Suppressor macrophage (primary cell): ENCODE data around the gene EN1.
A peak's percentile ranks its signal among the peaks of the same experiment; 100 is the strongest.

Experiments used
- DNase-seq, 4 experiments: peaks; one replicate each; pipeline ENCODE4 v3.0.0-alpha.2; 2020 to 2022

Gene EN1

DNA sequence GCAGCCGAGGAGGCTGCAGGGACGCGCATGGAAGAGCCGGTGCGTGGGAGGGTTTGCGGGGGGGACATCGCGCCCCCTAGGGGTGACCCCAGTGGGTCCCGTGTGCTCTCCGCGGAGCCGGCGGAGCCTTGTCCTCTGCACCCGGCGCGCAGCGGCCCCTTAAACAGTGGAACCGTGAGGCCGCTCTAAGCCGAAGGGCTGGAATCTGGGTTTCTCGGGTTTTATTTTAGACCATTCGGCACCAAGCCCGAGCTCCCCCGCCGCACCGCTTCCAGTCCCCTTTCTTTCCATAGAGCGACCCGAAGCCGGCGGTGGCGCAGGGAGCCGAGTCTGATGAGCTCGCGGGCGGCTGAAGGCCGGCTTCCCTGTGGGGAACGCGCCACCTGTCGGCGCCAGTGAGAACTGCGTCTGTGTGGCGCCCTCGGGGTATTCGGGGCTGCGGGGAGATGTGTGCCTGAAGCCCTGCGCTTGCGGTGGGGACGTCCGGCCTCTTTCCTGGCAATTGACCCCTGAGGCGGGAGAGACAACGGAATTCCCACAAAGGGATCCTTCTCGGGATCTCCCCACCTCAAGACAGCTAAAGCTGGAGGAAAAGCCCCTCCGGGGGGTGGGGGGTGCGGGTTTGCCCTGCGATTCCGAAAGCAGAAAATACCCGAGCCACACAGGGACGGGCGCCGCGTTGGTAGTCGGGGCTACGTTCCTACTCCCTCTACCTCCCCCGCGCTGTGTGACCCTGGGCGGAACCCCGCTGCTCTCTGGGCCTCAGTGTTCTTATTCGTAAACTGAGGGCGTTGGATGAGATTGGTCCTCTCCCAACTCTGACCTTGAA, 8.2 kb upstream of the EN1 start:
- DNase-seq, result peak; percentile 82 to 93 (median 92)

DNA sequence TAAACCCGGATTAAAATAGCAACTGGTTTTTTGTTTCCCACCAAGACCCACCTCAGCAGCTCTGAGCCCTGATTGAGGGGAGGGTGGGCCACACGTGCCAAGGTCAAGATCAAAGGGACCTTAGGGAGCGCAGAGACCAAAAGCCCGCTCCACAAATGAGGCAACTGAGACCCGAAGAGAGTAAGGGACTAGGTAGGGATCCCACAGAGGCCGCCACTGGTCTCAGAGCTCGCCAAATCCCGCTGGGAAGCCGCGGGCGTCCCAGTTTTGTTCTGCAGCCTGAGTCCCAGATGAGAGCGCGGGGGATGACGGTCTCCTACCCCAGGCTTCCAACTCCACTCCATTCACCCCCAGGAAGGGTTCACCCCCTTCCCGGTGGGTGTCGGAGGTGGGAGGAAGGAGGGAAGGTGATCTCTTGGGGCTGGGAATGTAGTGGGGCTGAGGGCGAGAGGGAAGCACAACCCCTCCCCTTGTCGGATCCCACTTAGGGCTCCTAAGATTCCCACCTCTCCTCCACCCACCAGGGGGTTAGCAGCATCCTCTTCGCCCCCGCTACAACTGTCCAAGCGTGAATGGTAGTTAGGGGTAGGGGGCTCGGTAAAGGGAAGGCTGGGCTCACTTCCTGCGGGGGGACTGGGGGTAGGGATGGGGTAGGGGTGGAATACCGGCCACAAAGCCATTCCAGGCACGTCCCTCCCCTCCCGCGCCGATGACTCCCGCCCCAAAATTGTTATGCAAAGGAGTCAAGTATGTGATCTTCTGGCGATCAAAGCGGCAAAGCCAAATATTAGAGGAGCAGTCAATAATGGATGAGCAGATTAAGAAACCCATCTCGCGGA, 7.3 kb upstream of the EN1 start:
- DNase-seq, result no peak

DNA sequence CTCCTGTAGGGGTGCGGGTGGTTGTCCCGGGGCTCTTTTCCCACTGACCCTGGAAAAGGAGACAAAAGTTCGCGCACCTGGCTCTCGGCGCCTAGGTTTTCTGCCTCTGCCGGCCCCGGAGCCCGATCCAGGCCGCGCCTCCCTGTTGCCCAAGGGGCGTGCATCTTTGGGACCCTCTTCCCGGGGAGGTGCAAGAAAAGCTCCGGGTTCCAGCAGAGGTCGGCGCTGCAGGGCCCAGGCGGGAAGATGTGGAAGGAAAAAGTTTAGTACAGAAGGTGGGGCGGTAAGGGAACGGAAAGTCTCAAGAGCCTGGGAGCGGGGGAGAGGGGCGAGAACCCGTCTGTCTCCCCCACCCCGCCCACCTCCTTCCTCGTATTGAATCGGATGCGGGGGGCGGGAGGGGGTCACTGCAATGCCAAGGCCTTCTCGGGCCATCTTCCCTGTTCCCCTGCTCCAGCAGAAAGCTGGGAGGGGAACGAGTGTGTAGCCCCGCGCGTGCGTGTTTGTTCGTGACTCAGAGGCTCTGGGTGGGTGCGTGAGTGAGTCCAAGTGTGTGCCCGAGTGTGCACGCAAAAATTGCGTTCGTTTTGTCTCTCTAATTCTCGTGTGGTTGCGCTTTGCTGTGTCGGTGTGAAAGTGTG, 6.3 kb upstream of the EN1 start:
- DNase-seq, result peak in 1 of 4 experiments; percentile 6

DNA sequence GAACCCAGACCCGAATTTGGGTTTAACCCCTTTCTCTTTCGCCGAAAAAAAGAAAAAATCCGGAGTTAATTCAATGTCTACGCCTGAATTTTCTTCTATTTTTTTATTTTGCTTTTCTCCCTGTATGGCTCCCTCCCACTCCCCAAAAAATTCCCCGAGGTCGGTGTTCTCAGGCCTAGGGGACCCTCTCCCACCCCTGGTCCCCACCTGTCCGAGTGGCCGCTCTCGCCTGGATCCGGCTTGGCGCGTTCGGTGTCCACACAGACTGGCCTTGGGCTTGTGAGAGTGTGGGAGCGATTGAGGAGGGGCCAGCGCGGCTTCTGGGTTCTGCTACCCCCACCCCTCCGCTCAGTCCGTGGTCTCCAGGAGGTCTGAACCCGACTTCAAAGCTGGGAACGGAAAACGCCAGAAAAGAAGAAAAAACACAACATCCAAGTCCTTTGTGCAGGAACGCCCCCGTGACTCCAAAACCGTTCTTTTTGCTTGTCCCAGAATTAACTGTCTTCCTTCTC, 5.7 kb upstream of the EN1 start:
- no peak for DNase-seq

DNA sequence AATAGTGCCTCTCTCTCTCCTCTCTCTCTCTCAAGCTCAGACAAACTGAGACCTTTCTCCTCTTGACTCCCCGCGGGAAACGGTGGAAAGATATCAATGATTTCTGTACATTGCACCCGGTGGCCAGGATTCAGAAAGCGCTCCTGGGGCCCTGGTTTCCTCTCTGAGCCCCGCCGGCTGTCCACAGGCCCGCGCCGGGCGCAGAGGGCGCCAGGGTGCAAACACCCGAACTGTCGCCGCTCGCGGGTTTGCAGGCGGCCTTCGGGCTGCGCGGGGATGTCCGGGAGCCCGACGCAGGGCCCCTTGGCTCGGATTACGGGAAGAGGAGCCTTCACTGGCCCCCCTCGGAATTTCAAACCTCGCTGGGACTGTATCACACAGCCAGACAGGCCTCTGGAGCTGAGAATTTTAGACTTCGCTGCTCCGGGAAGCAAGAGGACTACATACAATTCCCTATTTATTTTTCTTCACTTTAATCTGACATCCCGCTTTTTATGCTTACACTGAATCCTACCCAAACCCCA, 5.2 kb upstream of the EN1 start:
- peak in 1 of 4 experiments; percentile 34 for DNase-seq

DNA sequence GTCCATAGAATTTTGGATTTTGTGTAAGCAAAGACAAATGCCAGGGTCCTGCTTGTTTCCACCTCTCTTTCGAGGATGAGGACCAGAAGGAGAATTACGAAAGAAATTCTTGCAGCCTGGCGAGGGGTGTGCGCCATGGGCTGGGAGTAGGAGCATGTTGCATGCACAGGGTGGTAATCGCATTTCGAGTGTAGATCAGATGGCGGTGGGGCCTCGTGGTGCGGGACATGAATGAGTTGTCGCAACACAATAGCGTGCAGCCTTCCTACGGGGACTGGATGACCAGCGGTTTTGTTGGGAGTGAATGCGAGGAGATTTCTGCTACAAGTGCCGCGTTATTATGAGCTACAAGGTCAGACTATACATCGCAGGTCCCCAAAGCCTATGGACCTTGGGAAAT, 4.2 kb upstream of the EN1 start:
- DNase-seq, result no peak

DNA sequence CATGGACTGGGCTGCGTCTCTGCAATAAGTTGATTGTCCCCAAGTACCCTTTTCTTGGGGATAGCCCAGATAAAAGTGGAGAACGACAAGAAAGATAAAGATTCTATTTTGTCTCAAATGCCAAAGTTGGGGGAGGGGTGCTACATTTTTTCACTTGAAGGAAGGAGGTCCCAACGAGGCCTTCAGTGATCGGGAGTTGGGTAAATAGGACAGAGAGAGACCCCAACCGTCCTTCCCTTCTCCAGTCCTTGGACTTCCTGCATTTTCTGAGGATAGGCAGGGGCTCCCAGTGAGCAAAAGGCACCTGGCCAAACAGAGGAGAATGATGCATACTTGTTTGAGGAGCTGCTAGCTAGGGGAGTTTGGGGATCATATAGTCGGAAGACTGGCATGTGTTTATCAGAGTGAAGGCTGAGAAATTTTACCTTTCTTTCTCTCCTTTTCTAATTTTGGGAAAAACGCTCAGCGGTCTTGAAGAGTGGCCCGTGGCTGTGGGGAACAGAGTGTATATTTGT, 3.5 kb upstream of the EN1 start:
- no peak for DNase-seq

DNA sequence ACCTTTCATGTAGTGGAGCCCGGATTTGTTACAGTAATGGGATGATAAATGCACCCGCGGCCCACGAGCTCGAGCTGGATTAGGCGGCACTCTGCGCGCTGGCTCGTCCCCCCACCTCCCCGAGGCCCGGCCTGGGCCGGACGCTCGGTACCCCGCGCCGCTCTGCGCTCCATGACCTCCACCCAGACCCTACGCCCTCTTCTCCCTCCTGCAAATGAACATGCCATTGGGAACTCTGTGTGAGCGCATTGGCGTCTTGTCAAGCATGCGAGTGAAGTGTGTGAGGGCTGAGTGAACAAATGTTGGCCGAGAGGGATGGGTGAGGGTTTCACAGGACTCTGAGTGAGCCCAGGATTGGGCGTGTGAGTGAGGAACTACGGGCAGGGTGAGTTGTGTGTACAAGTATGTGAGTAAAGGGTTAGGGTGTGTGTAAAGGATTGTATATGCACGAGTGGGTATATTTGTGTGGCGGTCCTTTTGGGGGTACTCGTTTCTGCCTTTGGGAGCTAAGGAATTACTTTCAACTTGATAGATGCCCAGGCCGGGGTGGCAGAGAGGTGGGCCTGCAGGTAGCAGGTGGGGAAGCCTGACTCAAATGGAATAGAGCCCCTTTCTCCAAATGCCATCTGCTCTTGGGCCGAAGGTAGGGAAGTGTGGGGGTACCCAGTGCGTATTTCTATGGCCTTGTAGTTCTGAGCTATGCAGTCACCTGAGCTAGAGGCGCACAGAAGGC, 2.9 kb upstream of the EN1 start:
- DNase-seq, result no peak

DNA sequence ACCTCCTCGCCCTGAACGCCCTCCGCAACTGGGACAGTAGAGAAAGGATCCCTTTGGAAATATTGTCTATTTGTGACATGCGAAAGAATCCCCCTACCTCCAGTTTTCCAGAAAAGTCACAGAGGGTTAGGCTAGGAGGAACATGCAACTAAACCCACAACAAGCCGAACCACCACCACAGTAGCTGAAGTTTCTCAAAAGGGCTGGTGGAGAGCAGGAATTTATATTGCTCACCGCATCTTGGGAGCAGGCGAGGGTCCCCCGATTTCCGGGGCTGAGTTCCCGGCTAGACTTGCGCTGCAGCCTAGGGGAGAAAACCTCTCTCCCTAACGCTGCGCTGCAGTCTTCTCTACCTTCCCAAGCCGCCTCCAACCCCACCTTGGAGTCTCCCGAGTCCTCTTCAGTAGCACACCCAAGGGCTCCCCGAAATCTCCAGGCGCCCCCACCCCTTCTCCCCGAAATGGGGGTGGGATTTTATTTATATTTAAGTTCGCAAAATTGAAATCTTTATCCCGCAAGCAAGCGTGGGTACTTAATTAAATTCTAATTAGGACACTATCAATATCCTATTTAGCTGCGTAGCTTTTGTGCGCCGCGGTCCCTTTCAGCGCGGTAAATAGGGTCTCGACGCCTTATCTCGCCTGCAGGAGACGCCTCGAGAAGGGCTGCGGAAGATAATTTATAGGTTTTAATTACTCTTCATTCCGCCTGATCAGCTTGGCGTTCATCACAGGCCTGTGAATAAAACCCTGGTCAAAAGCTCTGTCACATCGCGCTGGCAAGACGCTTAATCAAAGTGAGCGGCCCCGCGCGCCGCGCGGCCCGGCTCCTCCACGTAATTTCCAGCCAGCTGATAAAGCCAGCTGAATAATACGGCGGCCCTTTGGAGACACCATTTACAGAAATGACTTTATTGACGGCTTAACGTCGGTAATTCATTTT, 2.0 kb upstream of the EN1 start:
- no peak for DNase-seq

DNA sequence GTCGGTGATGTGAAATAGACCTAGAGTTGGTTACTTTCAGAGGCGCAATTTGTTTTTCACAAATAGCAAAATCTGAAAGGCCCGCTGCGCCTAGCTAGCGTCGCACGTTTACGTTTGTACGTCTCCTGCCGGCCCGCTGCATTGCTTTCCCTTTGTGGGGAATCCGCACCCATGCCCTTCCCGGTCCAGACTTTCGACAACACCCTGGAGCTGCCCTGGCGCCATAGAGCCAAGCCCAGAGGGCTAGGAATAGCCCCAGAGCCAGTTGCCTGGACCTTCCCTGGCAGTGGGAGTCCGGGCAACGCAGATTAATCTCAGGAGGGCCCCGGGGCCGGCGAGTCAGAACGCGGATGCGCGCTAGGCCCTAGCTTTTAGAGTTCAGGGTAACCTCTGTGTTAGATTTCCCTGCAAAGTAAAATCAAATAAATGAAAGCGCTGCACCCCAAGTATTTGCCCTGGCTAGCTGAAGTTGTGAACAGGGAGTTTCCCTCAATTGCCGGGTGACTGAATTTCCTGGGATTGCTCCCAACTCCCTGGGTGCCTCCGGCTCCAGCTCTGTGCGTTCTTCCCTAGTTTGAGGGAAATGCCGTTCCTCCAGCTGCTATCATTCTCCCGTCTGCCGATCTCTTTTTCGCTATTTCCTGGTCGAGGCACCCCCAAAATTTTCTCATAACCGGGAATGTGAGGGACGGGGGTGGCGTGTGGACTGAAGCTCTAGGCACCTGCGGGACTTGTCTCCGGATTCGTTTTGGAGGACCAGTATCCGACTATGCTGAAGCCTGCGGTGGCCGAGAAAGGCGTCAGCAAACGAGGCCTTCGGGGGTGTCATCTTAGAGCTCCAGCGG, 1.2 kb upstream of the EN1 start:
- peak in 1 of 4 experiments; percentile 8 for DNase-seq

DNA sequence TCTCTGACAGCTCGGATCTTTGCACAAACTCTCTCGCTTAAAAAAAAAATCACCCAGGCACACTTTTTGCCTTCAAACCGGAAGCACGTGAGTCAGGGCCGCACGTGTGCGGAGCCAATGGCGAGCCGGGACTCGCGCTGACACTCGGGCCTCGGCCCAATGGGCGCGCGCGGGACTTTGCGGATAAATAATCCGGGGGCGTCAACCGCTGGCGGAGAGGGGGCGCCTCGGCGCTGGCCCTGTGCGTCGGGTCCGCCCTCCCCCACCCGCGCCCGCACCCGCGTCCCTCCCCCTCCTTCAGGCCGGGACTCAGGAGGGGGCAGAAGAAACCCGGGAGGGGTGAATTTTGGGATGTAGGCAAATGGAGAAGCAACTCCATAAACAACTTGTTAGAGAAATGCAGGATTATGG, 319 bp upstream of the EN1 start:
- DNase-seq, result peak in 2 of 4 experiments; percentile 19 to 27

DNA sequence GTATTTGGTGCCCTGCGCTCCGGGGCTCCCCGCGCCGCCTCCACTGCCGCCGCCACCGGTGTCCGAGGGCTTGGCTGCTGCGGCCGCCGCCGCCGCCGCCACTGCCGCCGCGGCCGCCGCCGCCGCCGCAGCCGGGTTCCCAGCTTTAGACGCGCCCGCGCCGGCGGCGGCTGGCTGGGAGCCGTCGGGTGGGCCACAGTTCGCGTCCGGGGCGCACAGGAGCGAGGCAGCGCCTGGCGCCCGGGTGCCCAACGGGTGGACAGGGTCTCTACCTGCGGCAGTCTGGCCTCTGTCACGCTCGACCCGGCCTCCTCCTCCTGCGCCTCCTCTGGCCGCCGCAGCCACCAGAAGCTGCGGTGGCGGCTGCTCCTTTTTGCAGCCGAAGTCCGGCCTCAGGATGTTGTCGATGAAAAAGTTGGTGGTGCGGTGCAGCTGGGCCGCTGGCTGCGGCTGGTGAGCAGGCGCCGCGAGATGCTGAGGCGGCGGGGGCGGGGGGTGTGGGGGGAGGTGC, 951 bp downstream of the EN1 start:
- DNase-seq, result peak in 1 of 4 experiments; percentile 15

DNA sequence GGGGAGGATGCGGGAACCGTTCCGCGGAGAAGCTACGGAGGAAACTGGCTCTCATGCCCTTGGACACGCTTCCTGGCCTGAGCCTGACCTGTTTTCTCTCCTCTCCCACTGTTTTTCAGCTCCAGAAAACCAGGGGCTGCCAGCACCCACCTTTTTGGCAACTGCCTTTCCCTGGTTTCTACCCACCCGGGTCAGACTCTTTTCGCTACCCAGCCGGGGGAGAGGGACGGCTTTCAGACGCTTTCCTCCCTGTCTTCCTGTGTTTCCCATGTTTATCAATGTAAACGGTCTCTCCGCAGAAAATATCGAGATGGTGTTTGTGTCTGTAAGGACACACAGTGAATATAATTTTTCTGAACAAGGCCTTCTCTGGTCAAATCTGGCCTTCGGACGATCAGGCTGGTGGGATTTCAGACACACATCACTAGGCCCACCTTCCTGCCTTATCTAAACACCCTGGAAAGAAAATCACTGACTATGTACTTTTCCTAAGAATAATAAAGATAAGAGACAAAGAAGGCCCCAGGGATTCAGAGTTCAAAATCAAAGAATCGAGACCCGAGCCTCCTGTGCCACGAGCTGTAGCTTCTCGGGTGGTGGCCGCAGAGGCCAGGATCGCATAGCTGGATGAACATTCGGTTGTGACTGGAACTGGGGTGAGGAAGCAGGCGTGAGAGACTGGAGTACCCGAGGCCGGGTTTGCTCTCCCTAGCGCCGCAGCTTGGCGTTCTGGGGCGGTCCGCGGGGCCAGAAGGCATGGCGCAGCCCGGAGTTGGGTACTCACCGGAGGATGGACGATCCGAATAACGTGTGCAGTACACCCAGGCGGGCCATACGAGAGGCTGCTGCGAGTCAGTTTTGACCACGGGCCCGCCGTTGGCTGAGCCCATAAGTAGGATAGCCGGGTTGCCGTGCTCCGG, 1.7 kb downstream of the EN1 start:
- peak in 1 of 4 experiments; percentile 12 for DNase-seq

DNA sequence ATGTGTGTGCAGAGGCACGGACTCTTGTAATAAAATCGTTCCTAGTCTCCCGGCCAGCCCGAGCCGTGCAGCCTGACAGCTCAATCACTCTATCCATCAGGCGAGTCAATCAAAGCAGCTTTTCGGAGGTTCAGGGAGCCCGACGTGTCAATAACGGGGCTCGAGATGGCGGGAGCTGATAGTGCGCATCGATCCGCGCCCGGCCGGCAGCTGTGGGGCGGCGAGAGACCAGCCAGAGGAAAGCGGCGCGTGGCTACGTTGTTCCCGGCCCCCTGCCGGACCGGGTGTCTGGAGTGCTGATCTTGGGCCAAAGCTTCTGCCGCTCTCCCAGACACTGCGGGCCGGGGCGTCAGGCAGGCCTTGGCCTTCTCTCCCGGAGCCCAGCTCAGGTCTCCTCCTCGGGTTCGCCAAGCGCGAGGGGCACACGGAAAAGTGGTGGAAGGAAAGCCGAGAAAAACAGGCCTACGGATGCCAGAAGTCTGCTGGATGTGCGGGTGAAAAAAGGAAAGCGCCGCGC, 2.4 kb downstream of the EN1 start:
- peak in 1 of 4 experiments; percentile 3 for DNase-seq

DNA sequence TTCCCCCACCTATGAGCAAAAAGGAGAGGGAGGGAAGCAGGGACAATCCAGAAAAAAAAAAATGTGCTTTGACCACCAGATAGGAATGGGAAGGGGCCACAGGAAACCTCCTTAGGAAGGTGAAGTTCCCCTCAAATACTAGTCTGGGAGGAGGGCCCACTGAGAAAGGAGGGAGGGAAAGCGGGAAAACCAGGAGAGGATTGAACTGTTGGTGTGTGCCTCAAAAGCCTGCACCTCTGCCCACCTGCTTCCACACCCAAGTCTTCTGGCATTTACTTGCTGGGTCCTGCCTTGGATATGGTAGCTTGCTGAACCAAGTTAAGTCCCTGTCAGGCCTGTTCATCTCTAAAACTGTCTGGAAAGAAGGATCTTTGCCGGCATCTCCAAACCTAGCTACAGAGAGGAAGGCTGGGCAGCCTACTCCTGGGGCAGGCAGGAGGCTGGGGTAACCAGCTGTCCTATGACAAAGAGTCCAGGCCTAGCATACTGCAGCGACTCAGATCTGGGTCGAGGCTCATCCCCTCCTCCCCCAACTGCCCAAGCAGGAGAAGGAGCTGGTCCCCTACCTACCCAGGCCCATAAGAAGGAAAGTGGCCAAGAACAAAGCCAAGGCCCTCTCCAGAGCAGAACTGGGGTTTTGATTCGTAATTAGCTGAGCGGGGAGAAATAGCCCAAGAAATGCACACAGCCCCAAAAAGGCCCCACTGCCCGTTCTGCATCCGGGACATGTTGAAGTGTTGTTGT, 3.0 kb downstream of the EN1 start:
- DNase-seq, result no peak

DNA sequence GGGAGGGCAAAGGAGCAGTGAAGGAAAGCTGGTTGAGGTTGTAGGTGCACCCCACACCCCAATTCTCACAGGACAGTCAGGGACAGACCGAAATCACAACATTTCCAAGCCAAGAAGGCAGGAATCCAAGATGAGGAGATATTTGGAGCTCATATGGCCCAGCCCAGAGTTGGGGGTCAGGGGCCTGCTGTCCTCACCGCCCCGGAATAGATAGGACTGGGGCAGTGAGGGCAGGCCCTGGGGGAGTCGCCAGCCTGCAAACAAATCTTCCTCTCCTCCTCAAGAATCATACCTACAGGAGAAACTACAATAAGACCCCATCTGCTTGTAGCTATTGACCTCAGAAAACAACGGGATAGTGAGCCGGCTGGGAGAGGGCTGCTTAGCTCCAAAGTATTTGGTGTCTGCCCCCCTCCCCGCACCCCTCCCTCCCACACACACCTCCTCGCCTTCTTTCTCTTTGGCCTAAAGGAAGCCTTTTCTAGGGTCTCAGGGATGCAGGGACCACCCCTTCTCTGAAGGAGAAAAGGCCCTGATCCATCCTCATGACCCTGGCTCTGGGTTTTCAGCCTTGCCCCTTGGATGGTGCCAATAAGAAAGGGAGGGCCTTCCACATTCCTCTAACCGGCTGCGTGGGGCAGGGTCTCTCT, 3.8 kb downstream of the EN1 start:
- DNase-seq, result no peak
